Panc1 (cell line): ENCODE measurements around the gene SLC49A3. TPM values are rescaled to one million over a fixed set of nuclear protein-coding genes. Genes with fewer than 3 reads are reported as not detected.

Experiments used
- ATAC-seq: fragments of 200-7000 bp; cut with Tn5 transposase; 2 replicates; pipeline ENCODE4 v1.9.1; 2020; ENCODE audit warnings: mild to moderate bottlenecking, moderate library complexity
- BruUV-seq: library from RNA; stranded (reverse); fragments of 400-500 nt; replicated peaks from 2 replicates; lab custom pipeline; 2021; lab: Mats Ljungman, UMichigan
- CTCF ChIA-PET: fragments of 300-600 bp; sonication (Branson Sonifier 250); formaldehyde crosslinking; loops from one replicate; lab custom pipeline; 2022; ENCODE audit warnings: antibody characterized with exemption; lab: Charles Lee
- POLR2A ChIA-PET: fragments of 300-600 bp; sonication (Branson Sonifier 250); formaldehyde crosslinking; loops from one replicate; lab custom pipeline; 2022; ENCODE audit warnings: antibody characterized with exemption; lab: Charles Lee
- DNase-seq: peaks from one replicate; pipeline ENCODE4 v3.0.0-alpha.2; 2010; ENCODE audit warnings: low read depth, low spot score
- H3K27ac ChIP-seq: 2 replicates; pipeline ENCODE4 v1.5.1; 2011; ENCODE audit warnings: mild to moderate bottlenecking, low read length, inconsistent platforms
- H3K27me3 ChIP-seq: fragments of 200-500 bp; sonication (Bioruptor generic); 2 replicates; pipeline ENCODE4 v1.6.0; 2014; ENCODE audit warnings: low read length, inconsistent platforms; ENCODE audit not compliant: control insufficient read depth, insufficient read depth
- H3K36me3 ChIP-seq: fragments of 200-500 bp; sonication (Bioruptor generic); 2 replicates; pipeline ENCODE4 v1.5.1; 2014; ENCODE audit warnings: inconsistent platforms, mild to moderate bottlenecking, low read length, moderate library complexity; ENCODE audit not compliant: control insufficient read depth, insufficient read depth
- H3K4me1 ChIP-seq: 2 replicates; pipeline ENCODE4 v1.5.1; 2011; ENCODE audit warnings: inconsistent platforms, mild to moderate bottlenecking, low read length, moderate library complexity; ENCODE audit not compliant: control insufficient read depth, insufficient read depth
- H3K4me3 ChIP-seq, 2 experiments: 2 replicates each; pipeline ENCODE4 v1.5.1; 2011 to 2012; ENCODE audit warnings: low read depth in 2 of 2, low read length in 2 of 2, mild to moderate bottlenecking in 2 of 2, inconsistent platforms in 1 of 2, moderate library complexity in 1 of 2
- H3K9me3 ChIP-seq: fragments of 200-500 bp; sonication (Bioruptor generic); 2 replicates; pipeline ENCODE4 v1.5.1; 2014; ENCODE audit warnings: low read depth, mild to moderate bottlenecking, inconsistent platforms, low read length, moderate library complexity; ENCODE audit not compliant: control insufficient read depth, insufficient read depth
- CTCF ChIP-seq: fragments of 450-650 bp; IDR thresholded peaks from 2 replicates; pipeline ENCODE4 v1.5.1; 2017; ENCODE audit warnings: mild to moderate bottlenecking
- POLR2AphosphoS5 ChIP-seq: IDR thresholded peaks from 2 replicates; pipeline ENCODE4 v1.6.1; 2012; ENCODE audit warnings: mild to moderate bottlenecking, low read depth, low read length, moderate library complexity
- REST ChIP-seq, 2 experiments: IDR thresholded peaks; 2 replicates each; pipeline ENCODE4 v1.6.1; 2011 to 2012; ENCODE audit warnings: low read depth in 2 of 2, control low read depth in 1 of 2, low read length in 1 of 2, mild to moderate bottlenecking in 1 of 2, moderate library complexity in 1 of 2; ENCODE audit not compliant: insufficient read depth in 1 of 2
- SIN3A ChIP-seq: IDR thresholded peaks from 2 replicates; pipeline ENCODE4 v1.6.1; 2012; ENCODE audit warnings: low read depth, mild to moderate bottlenecking, low read length, moderate library complexity, borderline replicate concordance; ENCODE audit not compliant: insufficient read depth
- TCF7L2 ChIP-seq: IDR thresholded peaks from 2 replicates; pipeline ENCODE4 v1.6.1; 2011; ENCODE audit warnings: mild to moderate bottlenecking, low read depth, low read length, inconsistent platforms
- in situ Hi-C: cut with HindIII; loops from 2 replicates; pipeline ENCODE4 v1.10.0; 2016; ENCODE audit warnings: low sequenced_read_pairs, low pct_unique_long_range_greater_than_20kb
- intact Hi-C: fragments of 100-400 bp; cut with micrococcal nuclease; formaldehyde crosslinking; loops from one replicate; pipeline ENCODE4 v1.10.0; 2022; ENCODE audit not compliant: unreplicated experiment
- total RNA-seq: library from RNA; stranded (reverse); gene quantifications from one replicate; pipeline ENCODE4 v1.2.1, GENCODE V29; 2021; ENCODE audit not compliant: unreplicated experiment

The SLC49A3 gene
- total RNA-seq, 1 experiment from 2014 or later = 0.62 TPM

GRCh38 chr4:722169-722725, 33.3 kb upstream of the SLC49A3 start:
- no peak for TF ChIP-seq POLR2AphosphoS5
- TF ChIP-seq REST (IDR thresholded peaks at IDR 0.05; ENCODE audit: insufficient read depth in 1 of 2, low read depth in 2 of 2, low read length in 1 of 2) = no peak
- TF ChIP-seq SIN3A = no peak
- TF ChIP-seq CTCF = no peak
- TF ChIP-seq TCF7L2 = no peak
- no peaks in the 10 kb centered on the region for H3K9me3 ChIP-seq
- no peak overlapping the region for H3K4me3 ChIP-seq
- DNase-seq (no peak), ATAC-seq (no peak)
- H3K36me3 ChIP-seq = no peaks in the 10 kb centered on the region
- in situ Hi-C loops (no loop called here), intact Hi-C loops (no loop called here)
- H3K27ac ChIP-seq = no peak overlapping the region
- no TSS peak for BruUV-seq
- no peaks in the 10 kb centered on the region for H3K27me3 ChIP-seq
- ChIA-PET POLR2A (no interaction called here), CTCF (no interaction called here)
- H3K4me1 ChIP-seq = peaks cover 7% of the 10 kb centered on the region; the same call in 1 of the 2 replicates

DNA sequence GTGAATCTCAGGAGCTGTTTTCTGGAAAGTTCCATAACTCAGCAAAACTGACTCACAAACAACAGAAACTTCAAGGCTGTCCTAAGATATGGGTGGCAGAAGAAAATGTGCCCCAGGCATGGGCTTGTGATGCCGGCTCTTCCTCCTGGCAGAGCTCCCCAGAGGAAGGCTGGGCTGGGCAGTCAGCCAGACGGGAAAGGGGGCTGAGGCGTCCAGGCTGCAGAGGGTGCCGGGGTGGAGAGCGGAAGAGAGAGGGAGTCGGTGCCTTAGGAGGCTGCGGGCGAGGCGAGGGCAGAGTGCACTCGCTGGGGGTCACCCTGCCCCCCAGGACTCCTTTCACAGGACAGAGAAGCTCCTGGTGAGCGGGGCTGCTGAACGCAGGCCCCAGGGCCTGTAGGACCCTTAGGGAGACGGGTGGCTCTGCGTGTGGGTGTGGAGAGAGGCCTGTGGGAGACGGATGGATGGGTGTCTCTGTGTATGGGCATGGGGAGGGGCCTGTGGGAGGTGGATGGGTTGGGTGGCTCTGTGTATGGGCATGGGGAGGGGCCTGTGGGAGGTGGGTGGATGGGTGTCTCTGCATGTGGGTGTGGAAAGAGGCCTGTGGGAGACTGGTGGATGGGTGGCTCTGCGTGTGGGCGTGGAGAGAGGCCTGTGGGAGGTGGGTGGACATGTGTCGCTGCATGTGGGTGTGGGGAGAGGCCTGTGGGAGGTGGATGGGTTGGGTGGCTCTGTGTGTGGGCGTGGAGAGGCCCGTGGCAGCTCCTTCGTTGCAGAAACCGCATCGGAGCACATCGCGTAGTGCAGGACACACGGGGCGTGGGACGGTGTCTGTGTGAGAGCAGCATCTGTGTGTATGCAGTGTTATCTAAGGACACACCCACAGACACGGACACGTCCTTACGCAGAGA, 32.6 kb upstream of the SLC49A3 start:
- ATAC-seq (no peak), DNase-seq (no peak)
- ChIA-PET CTCF (no interaction called here), POLR2A (interaction anchor here (0.6 kb wide), 1 partner anchor 11 kb away, joined by 6 read pairs; no protein-coding TSS in a partner anchor)
- peaks cover 2% of the 10 kb centered on the region; the same call in 1 of the 2 replicates for H3K4me1 ChIP-seq
- in situ Hi-C loops (no loop called here), intact Hi-C loops (no loop called here)
- H3K9me3 ChIP-seq = no peaks in the 10 kb centered on the region
- no peak overlapping the region for H3K4me3 ChIP-seq
- H3K27me3 ChIP-seq = no peaks in the 10 kb centered on the region
- no peak overlapping the region for H3K27ac ChIP-seq
- H3K36me3 ChIP-seq = no peaks in the 10 kb centered on the region
- no TSS peak for BruUV-seq
- TF ChIP-seq SIN3A (no peak), TCF7L2 (no peak), REST (IDR thresholded peaks at IDR 0.05; ENCODE audit: insufficient read depth in 1 of 2, low read depth in 2 of 2, low read length in 1 of 2) (no peak), POLR2AphosphoS5 (no peak), CTCF (no peak)
